Dendritic cell treated with granulocyte-macrophage colony-stimulating factor and Interleukin-4, amounts not matched to agents 40 ng/mL and 50 ng/mL, for 4 days (primary cell): ENCODE results near the gene SPATA31C1.
"Not testable (repeated sequence)": the region's sequence is repeated elsewhere in the genome, so short reads cannot be mapped to it uniquely, and the experiment has no call there.

Source experiments
- H3K27ac Mint-ChIP-seq: one replicate; pipeline ENCODE4 v1.8.0; 2022; ENCODE audit warnings: mild to moderate bottlenecking, mixed read lengths
- H3K27me3 Mint-ChIP-seq: one replicate; pipeline ENCODE4 v1.8.0; 2022; ENCODE audit warnings: mild to moderate bottlenecking, mixed read lengths
- H3K36me3 Mint-ChIP-seq: one replicate; pipeline ENCODE4 v1.8.0; 2022; ENCODE audit warnings: low read depth, mixed read lengths
- H3K4me1 Mint-ChIP-seq: one replicate; pipeline ENCODE4 v1.8.0; 2022; ENCODE audit warnings: low read depth, mixed read lengths
- H3K4me3 Mint-ChIP-seq: one replicate; pipeline ENCODE4 v1.8.0; 2022; ENCODE audit warnings: mild to moderate bottlenecking, moderate library complexity, mixed read lengths
- H3K9me3 Mint-ChIP-seq: one replicate; pipeline ENCODE4 v1.8.0; 2022; ENCODE audit warnings: mixed read lengths
- intact Hi-C: fragments of 100-400 bp; cut with micrococcal nuclease; formaldehyde crosslinking; loops from one replicate; pipeline ENCODE4 v1.15.0; 2022

Gene SPATA31C1

GRCh38 chr9:87917662-87918061 lies at the start of gene SPATA31C1:
Gene SPATA31C1, plus strand, starts transcription at chr9:87917962.
- H3K4me3 Mint-ChIP-seq, H3K36me3 Mint-ChIP-seq, H3K27ac Mint-ChIP-seq, intact Hi-C loops, H3K9me3 Mint-ChIP-seq, H3K4me1 Mint-ChIP-seq: not testable (repeated sequence)
- peaks cover 10% of the 10 kb centered on the region for H3K27me3 Mint-ChIP-seq

DNA sequence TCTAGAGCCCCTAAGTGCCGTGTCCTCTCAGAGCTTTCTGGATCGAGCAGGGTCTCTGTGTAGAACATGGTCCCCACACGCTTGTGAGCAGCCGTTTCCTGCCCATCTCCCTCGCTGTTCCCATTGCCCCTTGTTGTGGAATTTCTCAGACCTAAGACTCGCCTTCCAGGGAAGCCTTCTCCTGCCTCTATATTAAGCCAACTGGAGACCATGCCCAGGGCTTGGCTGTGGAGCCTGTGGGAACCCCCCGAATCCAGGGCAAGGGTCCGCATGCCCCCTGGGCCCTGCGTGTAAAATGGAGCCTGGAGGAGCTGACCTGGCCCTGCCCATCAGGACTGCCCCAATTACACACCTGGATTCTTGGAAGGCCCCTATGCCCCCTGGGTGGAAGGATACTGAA lies 49.6 kb upstream of the SPATA31C1 start:
- no peaks in the 10 kb centered on the region for H3K9me3 Mint-ChIP-seq
- no peaks in the 10 kb centered on the region for H3K4me1 Mint-ChIP-seq
- intact Hi-C loops, result no loop called here
- no peaks in the 10 kb centered on the region for H3K36me3 Mint-ChIP-seq
- H3K27me3 Mint-ChIP-seq, result peaks cover 48% of the 10 kb centered on the region
- H3K4me3 Mint-ChIP-seq, result no peak overlapping the region
- no peak overlapping the region for H3K27ac Mint-ChIP-seq

- Mint-ChIP-seq H3K9me3 (no peaks in the 10 kb centered on the region), H3K27me3 (peaks cover 53% of the 10 kb centered on the region), H3K27ac (no peak overlapping the region), H3K36me3 (no peaks in the 10 kb centered on the region), H3K4me1 (no peaks in the 10 kb centered on the region), H3K4me3 (no peak overlapping the region)
- intact Hi-C loops, result no loop called here
Observed at GRCh38 chr9:87868635-87869034, 49.1 kb upstream of the SPATA31C1 start.

- H3K36me3 Mint-ChIP-seq, result no peaks in the 10 kb centered on the region
- no peak overlapping the region for H3K4me3 Mint-ChIP-seq
- H3K4me1 Mint-ChIP-seq, result no peaks in the 10 kb centered on the region
- no peaks in the 10 kb centered on the region for H3K9me3 Mint-ChIP-seq
- intact Hi-C loops, result no loop called here
- no peak overlapping the region for H3K27ac Mint-ChIP-seq
- H3K27me3 Mint-ChIP-seq, result peaks cover 50% of the 10 kb centered on the region
Observed at GRCh38 chr9:87869082-87869481, 48.7 kb upstream of the SPATA31C1 start.

GRCh38 chr9:87871425-87872078 lies 46.2 kb upstream of the SPATA31C1 start:
- Mint-ChIP-seq H3K27me3 (peaks cover 54% of the 10 kb centered on the region), H3K9me3 (no peaks in the 10 kb centered on the region), H3K36me3 (no peaks in the 10 kb centered on the region), H3K4me1 (no peaks in the 10 kb centered on the region), H3K27ac (no peak overlapping the region), H3K4me3 (no peak overlapping the region)
- intact Hi-C loops, result no loop called here

DNA sequence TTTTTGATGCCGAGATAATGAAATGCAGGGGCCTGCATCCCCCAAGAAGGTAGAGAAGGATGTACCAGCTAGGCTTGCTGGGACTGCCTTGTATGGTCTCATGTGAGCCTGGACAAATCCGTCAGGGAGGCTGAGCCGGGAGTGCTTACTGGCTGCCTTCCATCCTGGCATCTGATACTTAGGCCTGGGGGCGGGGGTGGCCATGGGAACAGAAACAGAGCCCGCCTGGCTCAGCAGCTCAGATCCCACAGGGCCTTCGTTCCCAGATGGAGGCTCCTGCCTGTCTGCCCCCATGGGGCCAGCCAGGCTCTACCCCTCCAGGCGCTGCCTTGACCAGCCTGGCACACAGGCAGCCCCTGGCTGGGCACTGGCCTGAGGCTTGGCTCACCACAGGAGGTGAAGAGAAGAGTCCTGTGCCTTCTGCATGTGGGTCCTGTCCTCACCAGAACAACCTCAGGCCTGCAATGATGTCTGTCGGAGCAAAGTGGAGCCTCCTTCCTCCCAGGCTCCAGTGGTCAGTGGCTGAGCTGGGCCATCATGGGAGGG lies 45.6 kb upstream of the SPATA31C1 start:
- Mint-ChIP-seq H3K4me1 (no peaks in the 10 kb centered on the region), H3K9me3 (no peaks in the 10 kb centered on the region), H3K36me3 (no peaks in the 10 kb centered on the region), H3K4me3 (no peak overlapping the region), H3K27me3 (peaks cover 53% of the 10 kb centered on the region), H3K27ac (no peak overlapping the region)
- intact Hi-C loops, result no loop called here

DNA sequence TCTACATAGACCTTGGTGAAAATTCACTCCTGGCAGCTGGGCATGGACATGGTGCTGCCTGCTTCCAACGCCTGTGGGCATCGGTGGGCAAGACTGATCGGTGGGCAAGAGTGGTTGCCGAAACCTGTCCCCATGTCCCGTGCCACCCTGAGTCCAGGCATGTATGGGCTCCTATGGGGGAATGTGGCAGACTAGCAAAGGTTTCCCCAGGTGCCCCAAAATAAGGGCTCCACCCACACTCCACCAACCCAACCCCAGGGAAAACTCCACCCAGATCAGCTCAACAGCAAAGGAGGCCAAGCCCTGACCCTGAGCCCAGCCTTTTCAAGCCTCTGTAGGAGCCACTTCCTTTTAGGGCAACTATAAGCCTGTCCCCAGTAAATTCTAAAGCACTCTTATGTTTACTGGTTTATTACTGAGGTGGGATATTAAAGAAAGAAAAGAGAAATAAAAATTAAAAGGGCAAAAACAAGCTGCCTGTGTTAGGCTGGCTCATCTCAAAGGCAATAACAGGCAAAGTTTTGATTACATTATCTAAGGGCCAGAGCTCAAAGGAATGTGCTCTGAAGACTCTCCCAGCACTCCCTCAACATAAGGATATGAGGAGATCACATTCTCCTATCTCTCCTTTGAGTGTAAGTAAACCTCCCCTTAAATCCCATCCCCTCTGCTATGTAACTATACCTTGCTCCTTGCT lies 44.0 kb upstream of the SPATA31C1 start:
- Mint-ChIP-seq H3K9me3 (no peaks in the 10 kb centered on the region), H3K36me3 (no peaks in the 10 kb centered on the region), H3K4me3 (no peak overlapping the region)

GRCh38 chr9:87874304-87874623 lies 43.5 kb upstream of the SPATA31C1 start:
- peaks cover 11% of the 10 kb centered on the region for H3K4me1 Mint-ChIP-seq
- H3K36me3 Mint-ChIP-seq, result no peaks in the 10 kb centered on the region
- H3K9me3 Mint-ChIP-seq, result no peaks in the 10 kb centered on the region
- H3K27ac Mint-ChIP-seq, result no peak overlapping the region
- intact Hi-C loops, result no loop called here
- H3K27me3 Mint-ChIP-seq, result peaks cover 41% of the 10 kb centered on the region
- no peak overlapping the region for H3K4me3 Mint-ChIP-seq

More for the DNA sequence above, 44.0 kb upstream of the SPATA31C1 start:
- no peak overlapping the region for H3K27ac Mint-ChIP-seq
- intact Hi-C loops, result no loop called here
- peaks cover 44% of the 10 kb centered on the region for H3K27me3 Mint-ChIP-seq
- H3K4me1 Mint-ChIP-seq, result peaks cover 10% of the 10 kb centered on the region

DNA sequence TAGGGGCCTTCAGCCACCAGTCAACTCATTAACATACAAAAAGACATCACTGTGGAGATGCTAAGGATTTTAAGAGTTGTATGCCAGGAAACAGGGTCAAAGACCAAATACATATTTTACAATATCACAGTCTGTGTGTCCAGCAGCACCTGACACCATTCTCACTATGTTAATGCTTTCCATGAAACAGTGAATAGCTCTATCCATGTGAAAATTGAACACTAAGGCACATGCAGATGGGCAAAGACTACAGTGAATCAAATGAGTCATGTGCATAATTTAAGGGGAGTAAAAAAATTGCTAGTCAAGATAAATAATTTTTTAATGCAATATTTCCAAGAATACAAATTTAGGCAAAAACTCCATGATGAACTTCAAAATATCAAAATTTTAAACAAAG lies 42.7 kb upstream of the SPATA31C1 start:
- peaks cover 36% of the 10 kb centered on the region for H3K27me3 Mint-ChIP-seq
- no peaks in the 10 kb centered on the region for H3K9me3 Mint-ChIP-seq
- H3K36me3 Mint-ChIP-seq, result no peaks in the 10 kb centered on the region
- no peak overlapping the region for H3K27ac Mint-ChIP-seq
- intact Hi-C loops, result no loop called here
- H3K4me1 Mint-ChIP-seq, result peaks cover 11% of the 10 kb centered on the region
- no peak overlapping the region for H3K4me3 Mint-ChIP-seq

GRCh38 chr9:87875831-87876545 lies 41.8 kb upstream of the SPATA31C1 start:
- Mint-ChIP-seq H3K4me1 (peaks cover 11% of the 10 kb centered on the region), H3K36me3 (no peaks in the 10 kb centered on the region), H3K27ac (no peak overlapping the region), H3K4me3 (no peak overlapping the region), H3K9me3 (no peaks in the 10 kb centered on the region), H3K27me3 (peaks cover 35% of the 10 kb centered on the region)
- intact Hi-C loops, result no loop called here

DNA sequence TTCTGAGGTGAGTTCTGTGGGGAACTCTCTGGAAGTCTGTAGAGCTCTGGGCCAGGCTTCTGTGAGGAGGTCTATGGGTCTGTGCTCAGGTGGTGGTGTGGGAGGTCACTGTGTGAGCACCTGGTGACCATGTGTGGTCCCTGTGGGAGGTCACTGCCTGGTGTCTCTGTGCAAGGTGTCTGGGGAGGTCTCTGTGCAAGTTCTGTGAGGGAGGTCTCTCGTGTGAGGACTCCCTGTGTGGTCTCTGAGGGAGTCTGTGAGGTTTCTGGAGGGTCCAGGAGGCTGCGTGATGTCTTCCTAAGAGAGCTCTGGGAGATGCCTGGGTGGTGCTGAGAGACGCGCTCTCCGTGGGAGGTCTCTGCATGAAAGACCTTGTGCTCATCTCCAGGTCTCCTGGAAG lies 41.1 kb upstream of the SPATA31C1 start:
- no peak overlapping the region for H3K4me3 Mint-ChIP-seq
- intact Hi-C loops, result no loop called here
- H3K9me3 Mint-ChIP-seq, result no peaks in the 10 kb centered on the region
- peaks cover 11% of the 10 kb centered on the region for H3K4me1 Mint-ChIP-seq
- H3K27me3 Mint-ChIP-seq, result peaks cover 40% of the 10 kb centered on the region
- H3K36me3 Mint-ChIP-seq, result no peaks in the 10 kb centered on the region
- no peak overlapping the region for H3K27ac Mint-ChIP-seq

DNA sequence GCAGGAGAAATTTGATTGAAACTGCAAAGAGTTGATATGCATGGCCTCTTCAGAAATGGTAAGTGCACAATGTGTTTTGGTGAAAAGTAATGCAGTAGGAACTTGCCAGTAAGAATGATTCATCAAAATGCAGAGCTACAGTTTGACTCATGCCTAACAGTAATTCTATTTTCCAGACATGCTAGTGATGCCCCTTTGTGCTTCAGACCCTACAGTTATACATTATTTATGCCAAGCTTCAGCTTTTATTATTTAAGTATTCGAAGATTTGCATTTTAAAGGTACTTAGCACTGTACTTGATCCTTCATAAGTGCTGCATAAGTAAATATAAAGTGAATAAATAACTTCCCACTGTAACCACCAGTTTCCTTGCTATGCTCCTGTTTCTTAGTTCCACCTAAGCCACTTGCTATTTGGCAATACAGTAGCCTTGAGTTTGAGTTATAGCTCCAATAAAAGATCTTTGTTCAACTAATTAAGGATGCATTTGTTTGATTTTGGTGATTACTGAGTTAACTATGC lies 38.7 kb upstream of the SPATA31C1 start:
- no peaks in the 10 kb centered on the region for H3K36me3 Mint-ChIP-seq
- intact Hi-C loops, result no loop called here
- no peak overlapping the region for H3K4me3 Mint-ChIP-seq

DNA sequence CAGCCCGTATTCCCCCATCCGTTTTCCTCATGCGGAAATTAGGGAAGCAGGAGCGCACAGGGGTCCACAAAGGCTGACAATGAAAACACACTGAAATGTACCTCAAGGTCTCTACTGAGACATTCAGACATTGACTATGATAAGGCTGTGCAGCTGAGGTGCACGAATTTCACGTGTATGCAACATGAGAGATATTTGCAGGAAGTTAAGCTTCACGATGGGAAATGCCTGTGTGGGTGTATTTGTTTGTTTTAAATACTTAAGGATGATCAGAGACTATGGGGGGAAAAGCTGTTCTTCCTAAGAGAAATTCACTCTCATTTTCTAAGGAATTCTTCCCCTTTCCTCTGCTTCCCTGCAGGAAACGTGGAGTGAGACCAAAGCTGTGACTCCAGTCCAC lies 37.6 kb upstream of the SPATA31C1 start:
- no peaks in the 10 kb centered on the region for H3K9me3 Mint-ChIP-seq
- no peak overlapping the region for H3K4me3 Mint-ChIP-seq
- no peaks in the 10 kb centered on the region for H3K36me3 Mint-ChIP-seq
- peaks cover 11% of the 10 kb centered on the region for H3K4me1 Mint-ChIP-seq
- no peak overlapping the region for H3K27ac Mint-ChIP-seq
- intact Hi-C loops, result no loop called here
- H3K27me3 Mint-ChIP-seq, result peaks cover 35% of the 10 kb centered on the region

More for the DNA sequence above, 38.7 kb upstream of the SPATA31C1 start:
- Mint-ChIP-seq H3K27ac (no peak overlapping the region), H3K9me3 (no peaks in the 10 kb centered on the region), H3K27me3 (peaks cover 36% of the 10 kb centered on the region), H3K4me1 (peaks cover 11% of the 10 kb centered on the region)

GRCh38 chr9:87880683-87881082 lies 37.1 kb upstream of the SPATA31C1 start:
- Mint-ChIP-seq H3K4me1 (peaks cover 11% of the 10 kb centered on the region), H3K4me3 (no peak overlapping the region), H3K27me3 (peaks cover 41% of the 10 kb centered on the region), H3K9me3 (no peaks in the 10 kb centered on the region), H3K36me3 (no peaks in the 10 kb centered on the region), H3K27ac (no peak overlapping the region)
- intact Hi-C loops, result no loop called here
